ENCODE results near the gene SNX2. TPM values are rescaled to one million over a fixed set of nuclear protein-coding genes. Genes with fewer than 3 reads are reported as not detected.

SNX2 gene
- total and polyA plus RNA-seq, 9 of the 15 experiments (the other 6 are each of a cell fraction or from before 2014, with no cell fraction given), result 35.2 to 86.0 (median 58.1) TPM

- TF ChIP-seq, protein P1, sequence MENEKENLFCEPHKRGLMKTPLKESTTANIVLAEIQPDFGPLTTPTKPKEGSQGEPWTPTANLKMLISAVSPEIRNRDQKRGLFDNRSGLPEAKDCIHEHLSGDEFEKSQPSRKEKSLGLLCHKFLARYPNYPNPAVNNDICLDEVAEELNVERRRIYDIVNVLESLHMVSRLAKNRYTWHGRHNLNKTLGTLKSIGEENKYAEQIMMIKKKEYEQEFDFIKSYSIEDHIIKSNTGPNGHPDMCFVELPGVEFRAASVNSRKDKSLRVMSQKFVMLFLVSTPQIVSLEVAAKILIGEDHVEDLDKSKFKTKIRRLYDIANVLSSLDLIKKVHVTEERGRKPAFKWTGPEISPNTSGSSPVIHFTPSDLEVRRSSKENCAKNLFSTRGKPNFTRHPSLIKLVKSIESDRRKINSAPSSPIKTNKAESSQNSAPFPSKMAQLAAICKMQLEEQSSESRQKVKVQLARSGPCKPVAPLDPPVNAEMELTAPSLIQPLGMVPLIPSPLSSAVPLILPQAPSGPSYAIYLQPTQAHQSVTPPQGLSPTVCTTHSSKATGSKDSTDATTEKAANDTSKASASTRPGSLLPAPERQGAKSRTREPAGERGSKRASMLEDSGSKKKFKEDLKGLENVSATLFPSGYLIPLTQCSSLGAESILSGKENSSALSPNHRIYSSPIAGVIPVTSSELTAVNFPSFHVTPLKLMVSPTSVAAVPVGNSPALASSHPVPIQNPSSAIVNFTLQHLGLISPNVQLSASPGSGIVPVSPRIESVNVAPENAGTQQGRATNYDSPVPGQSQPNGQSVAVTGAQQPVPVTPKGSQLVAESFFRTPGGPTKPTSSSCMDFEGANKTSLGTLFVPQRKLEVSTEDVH (IDR thresholded peaks at IDR 0.05; ENCODE audit: low read depth, partially characterized antibody), result no peak
- TF ChIP-seq, protein P2, sequence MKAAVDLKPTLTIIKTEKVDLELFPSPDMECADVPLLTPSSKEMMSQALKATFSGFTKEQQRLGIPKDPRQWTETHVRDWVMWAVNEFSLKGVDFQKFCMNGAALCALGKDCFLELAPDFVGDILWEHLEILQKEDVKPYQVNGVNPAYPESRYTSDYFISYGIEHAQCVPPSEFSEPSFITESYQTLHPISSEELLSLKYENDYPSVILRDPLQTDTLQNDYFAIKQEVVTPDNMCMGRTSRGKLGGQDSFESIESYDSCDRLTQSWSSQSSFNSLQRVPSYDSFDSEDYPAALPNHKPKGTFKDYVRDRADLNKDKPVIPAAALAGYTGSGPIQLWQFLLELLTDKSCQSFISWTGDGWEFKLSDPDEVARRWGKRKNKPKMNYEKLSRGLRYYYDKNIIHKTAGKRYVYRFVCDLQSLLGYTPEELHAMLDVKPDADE (conservative IDR thresholded peaks at IDR 0.05; ENCODE audit: control insufficient read depth, low read depth, low read length), result no peak
- TF ChIP-seq ZNF512 (tag; IDR thresholded peaks at IDR 0.05) (no peak), ESRRA (IDR thresholded peaks at IDR 0.05; ENCODE audit: borderline replicate concordance, low read depth) (no peak), NCOA6 (IDR thresholded peaks at IDR 0.05) (no peak), GATAD2A (IDR thresholded peaks at IDR 0.05) (no peak), SMC3 (conservative IDR thresholded peaks at IDR 0.05; ENCODE audit: insufficient read depth, low read depth, low read length) (no peak), ZNF354B (CRISPR knock-in tag; IDR thresholded peaks at IDR 0.05) (no peak), OTX1 (CRISPR knock-in tag; IDR thresholded peaks at IDR 0.05) (no peak)
These were observed 1.3 kb upstream of the SNX2 start (continued) for GRCh38 chr5:122773619-122774018.

Data from K562 (cell line).